H1 (cell line): ENCODE measurements around the gene EPB41L1. TPM values are rescaled to one million over a fixed set of nuclear protein-coding genes. Genes with fewer than 3 reads are reported as not detected.
A peak's percentile ranks its signal among the peaks of the same experiment; 100 is the strongest.

Experiments used
- CTCF ChIA-PET: fragments of 300-600 bp; sonication (Branson Sonifier 250); formaldehyde crosslinking; loops from one replicate; lab custom pipeline; 2021; ENCODE audit not compliant: partially characterized antibody; lab: Charles Lee
- POLR2A ChIA-PET: fragments of 300-600 bp; sonication (Branson Sonifier 250); formaldehyde crosslinking; loops from one replicate; lab custom pipeline; 2021; ENCODE audit warnings: inconsistent platforms; ENCODE audit not compliant: partially characterized antibody; lab: Charles Lee
- DNase-seq, 2 experiments: peaks; one replicate each; pipeline versions ENCODE4 v3.0.0 to v3.0.0-alpha.2; 2010 to 2022; ENCODE audit warnings: low spot score in 2 of 2, low read depth in 1 of 2, mixed read lengths in 1 of 2
- FAIRE-seq: peaks from 2 replicates; lab custom pipeline; 2011; peaks lifted over from hg19 to GRCh38; lab: Jason Lieb, UNC
- H2AFZ ChIP-seq: 2 replicates; pipeline ENCODE4 v1.8.1; 2012; ENCODE audit warnings: low read length, inconsistent platforms
- H2AK5ac ChIP-seq: 2 replicates; pipeline ENCODE4 v1.6.1; 2013; ENCODE audit warnings: low read depth, low read length
- H2BK120ac ChIP-seq: replicated peaks from 2 replicates; pipeline ENCODE3; 2013; ENCODE audit warnings: low read depth, low read length, inconsistent platforms
- H2BK12ac ChIP-seq: 2 replicates; pipeline ENCODE4 v1.6.1; 2013; ENCODE audit warnings: low read depth, low read length
- H2BK15ac ChIP-seq: 2 replicates; pipeline ENCODE4 v1.6.1; 2013; ENCODE audit warnings: low read length
- H2BK20ac ChIP-seq: 2 replicates; pipeline ENCODE4 v1.6.1; 2013; ENCODE audit warnings: low read length
- H2BK5ac ChIP-seq: 2 replicates; pipeline ENCODE4 v1.6.1; 2013; ENCODE audit warnings: low read depth, low read length
- H3K14ac ChIP-seq: 2 replicates; pipeline ENCODE4 v1.6.1; 2013; ENCODE audit warnings: inconsistent platforms; ENCODE audit not compliant: insufficient read length
- H3K18ac ChIP-seq: 2 replicates; pipeline ENCODE4 v1.6.1; 2013; ENCODE audit warnings: low read length; ENCODE audit errors: extremely low read depth
- H3K23ac ChIP-seq: 2 replicates; pipeline ENCODE4 v1.6.1; 2013; ENCODE audit warnings: inconsistent platforms; ENCODE audit not compliant: insufficient read length
- H3K23me2 ChIP-seq: 2 replicates; pipeline ENCODE4 v1.6.1; 2013; ENCODE audit warnings: low read depth, low read length
- H3K27ac ChIP-seq: 2 replicates; pipeline ENCODE4 v1.6.1; 2011; ENCODE audit warnings: low read depth, low read length, inconsistent platforms
- H3K27me3 ChIP-seq, 4 experiments: replicated peaks in 1 of 4; 1 replicate in 1 of 4; 2 replicates in 3 of 4; pipeline versions ENCODE4 v1.6.1 to v1.8.1; 2011 to 2013; ENCODE audit warnings: low read length in 3 of 4, mild to moderate bottlenecking in 3 of 4, inconsistent platforms in 2 of 4, mixed read lengths in 2 of 4, moderate library complexity in 1 of 4; ENCODE audit not compliant: control insufficient read depth in 3 of 4, insufficient read depth in 3 of 4; ENCODE audit errors: extremely low read depth in 1 of 4
- H3K36me3 ChIP-seq, 4 experiments: 2 replicates each; pipeline versions ENCODE4 v1.6.1 to v1.8.1; 2011 to 2013; ENCODE audit warnings: mild to moderate bottlenecking in 4 of 4, low read length in 3 of 4, moderate library complexity in 2 of 4, control low read depth in 1 of 4, inconsistent platforms in 1 of 4; ENCODE audit not compliant: insufficient read depth in 4 of 4, control insufficient read depth in 2 of 4
- H3K4ac ChIP-seq: replicated peaks from 2 replicates; pipeline ENCODE3; 2013; ENCODE audit warnings: low read length, low read depth, mixed read lengths, inconsistent platforms; ENCODE audit not compliant: insufficient read length
- H3K4me1 ChIP-seq, 4 experiments: replicated peaks in 1 of 4; 1 replicate in 1 of 4; 2 replicates in 3 of 4; pipeline versions ENCODE4 v1.6.1 to v1.8.1; 2011 to 2013; ENCODE audit warnings: low read length in 3 of 4, inconsistent platforms in 2 of 4, mixed read lengths in 1 of 4; ENCODE audit not compliant: insufficient read depth in 4 of 4, control insufficient read depth in 3 of 4
- H3K4me2 ChIP-seq, 2 experiments: 2 replicates each; pipeline versions ENCODE4 v1.6.1 to v1.8.1; 2011 to 2013; ENCODE audit warnings: low read depth in 2 of 2, low read length in 2 of 2, control low read depth in 1 of 2, inconsistent platforms in 1 of 2, mild to moderate bottlenecking in 1 of 2; ENCODE audit not compliant: insufficient read depth in 1 of 2
- H3K4me3 ChIP-seq, 4 experiments: fragments of 200-600, 300-600 bp in 1 of 4; sonication (generic), shearing (Covaris generic), sonication (Bioruptor Twin) in 1 of 4; 2 replicates each; pipeline versions ENCODE4 v1.5.1 to v1.8.1; 2011 to 2016; ENCODE audit warnings: low read length in 4 of 4, low read depth in 3 of 4, control low read depth in 2 of 4, inconsistent platforms in 2 of 4, mild to moderate bottlenecking in 2 of 4, mixed read lengths in 1 of 4, moderate library complexity in 1 of 4; ENCODE audit not compliant: insufficient read depth in 2 of 4; ENCODE audit errors: extremely low read depth in 1 of 4
- H3K56ac ChIP-seq: replicated peaks from 2 replicates; pipeline ENCODE3; 2013; ENCODE audit warnings: low read depth, mild to moderate bottlenecking, mixed read lengths, low read length, inconsistent platforms; ENCODE audit not compliant: insufficient read length
- H3K79me1 ChIP-seq: 2 replicates; pipeline ENCODE4 v1.6.1; 2013; ENCODE audit warnings: low read depth, low read length, control low read depth
- H3K79me2 ChIP-seq, 2 experiments: 2 replicates each; pipeline versions ENCODE4 v1.6.1 to v1.8.1; 2012 to 2013; ENCODE audit warnings: low read length in 2 of 2, mild to moderate bottlenecking in 2 of 2, inconsistent platforms in 1 of 2; ENCODE audit not compliant: insufficient read depth in 2 of 2, control insufficient read depth in 1 of 2
- H3K9ac ChIP-seq, 4 experiments: replicated peaks in 1 of 4; 1 replicate in 1 of 4; 2 replicates in 3 of 4; pipeline versions ENCODE4 v1.6.1 to v1.8.1; 2011 to 2013; ENCODE audit warnings: low read depth in 3 of 4, low read length in 3 of 4, control low read depth in 2 of 4, mild to moderate bottlenecking in 2 of 4, moderate library complexity in 2 of 4, inconsistent platforms in 1 of 4; ENCODE audit errors: extremely low read depth in 1 of 4
- H3K9me3 ChIP-seq, 2 experiments: 2 replicates each; pipeline versions ENCODE4 v1.6.1 to v1.8.1; 2012 to 2013; ENCODE audit warnings: mild to moderate bottlenecking in 2 of 2, moderate library complexity in 2 of 2, control low read depth in 1 of 2, inconsistent platforms in 1 of 2, low read depth in 1 of 2, low read length in 1 of 2, mixed read lengths in 1 of 2; ENCODE audit not compliant: insufficient read depth in 2 of 2
- H4K20me1 ChIP-seq, 2 experiments: replicated peaks in 1 of 2; 2 replicates each; pipeline versions ENCODE3 to v1.8.1; 2011 to 2013; ENCODE audit warnings: inconsistent platforms in 2 of 2, low read length in 2 of 2, mild to moderate bottlenecking in 1 of 2; ENCODE audit not compliant: insufficient read depth in 2 of 2, control insufficient read depth in 1 of 2
- H4K5ac ChIP-seq: 2 replicates; pipeline ENCODE4 v1.6.1; 2013; ENCODE audit warnings: low read length, low read depth, mixed read lengths, inconsistent platforms; ENCODE audit not compliant: insufficient read length
- H4K8ac ChIP-seq: 2 replicates; pipeline ENCODE4 v1.8.0; 2013; ENCODE audit warnings: mild to moderate bottlenecking, moderate library complexity, low read length, inconsistent platforms; ENCODE audit not compliant: insufficient read depth; ENCODE audit errors: extremely low read depth
- H4K91ac ChIP-seq: replicated peaks from 2 replicates; pipeline ENCODE3; 2013; ENCODE audit warnings: low read length, mixed read lengths, inconsistent platforms; ENCODE audit not compliant: insufficient read length
- CBX8 ChIP-seq: fragments of 300-800, 300-1000 bp; sonication (generic); IDR thresholded peaks from 2 replicates; pipeline ENCODE4 v1.7.1; 2016; ENCODE audit warnings: low read depth, low read length, borderline replicate concordance
- CHD2 ChIP-seq: IDR thresholded peaks from 2 replicates; pipeline ENCODE4 v1.6.1; 2012; ENCODE audit warnings: low read length, improper control_type of control experiment
- JUND ChIP-seq: IDR thresholded peaks from 2 replicates; pipeline ENCODE4 v1.6.1; 2011; ENCODE audit warnings: mild to moderate bottlenecking, improper control_type of control experiment, low read length
- KDM4A ChIP-seq: IDR thresholded peaks from one replicate; pipeline ENCODE4 v1.7.1; 2012; ENCODE audit warnings: low read depth, mild to moderate bottlenecking, moderate library complexity, low read length, inconsistent platforms; ENCODE audit not compliant: severe bottlenecking
- MAFK ChIP-seq: IDR thresholded peaks from 2 replicates; pipeline ENCODE4 v1.6.1; 2012; ENCODE audit warnings: low read depth, mild to moderate bottlenecking, improper control_type of control experiment, low read length
- RXRA ChIP-seq: IDR thresholded peaks from 2 replicates; pipeline ENCODE4 v1.6.1; 2011; ENCODE audit warnings: low read depth, mild to moderate bottlenecking, low read length, moderate library complexity; ENCODE audit not compliant: insufficient read depth
- WGBS, 2 experiments: shearing (Covaris generic) in 1 of 2; methylation state at CpG; one replicate each; pipeline versions ENCODE4 v1.1.6 to v1.1.7; 2013 to 2015; ENCODE audit warnings: low lambda C conversion rate in 2 of 2, mixed read lengths in 2 of 2, inconsistent platforms in 1 of 2, low coverage in 1 of 2, missing lambda C conversion rate in 1 of 2; ENCODE audit not compliant: insufficient replicate concordance in 2 of 2, insufficient coverage in 1 of 2, insufficient read length in 1 of 2; ENCODE audit errors: extremely low coverage in 1 of 2, missing lambda C conversion rate in 1 of 2; 5-methylcytosine and 5-hydroxymethylcytosine counted together
- long read RNA-seq, 2 experiments: library from RNA in 1 of 2; library from capped mRNA in 1 of 2; stranded (forward); transcript quantifications; one replicate each; pipeline ENCODE4 v2.0.0, GENCODE V29; 2021; ENCODE audit warnings: inconsistent platforms in 1 of 2
- polyA minus RNA-seq, 3 experiments: library from RNA; depleted of rRNA, polyadenylated mRNA; stranded (reverse); fragments of >200 nt; gene quantifications; 1 replicate in 2 of 3; 2 replicates in 1 of 3; pipeline ENCODE4 v1.2.3, GENCODE V29; 2011
- polyA plus RNA-seq, 7 experiments: library from polyadenylated mRNA; depleted of rRNA in 3 of 7; stranded (reverse) in 5 of 7; unstranded in 2 of 7; fragments of >200 nt in 5 of 7; fragments of 200-250 nt in 2 of 7; gene quantifications; 1 replicate in 5 of 7; 2 replicates in 1 of 7; 4 replicates in 1 of 7; pipeline versions ENCODE4 v1.2.1 to v1.2.3, GENCODE V29; 2011 to 2013; ENCODE audit warnings: missing spikeins in 2 of 7, mixed read lengths in 2 of 7
- total RNA-seq: library from RNA; stranded (reverse); fragmentation: NEBNext Ultra II Directional; extraction: Animal tissue kit (Norgen Biotek cat#: 25700); gene quantifications from 2 replicates; pipeline ENCODE4 v1.2.1, GENCODE V29; 2021
- TF ChIP-seq, protein P1 (sequence below): IDR thresholded peaks from 2 replicates; pipeline ENCODE4 v1.6.1; 2012; ENCODE audit warnings: inconsistent platforms

Gene EPB41L1
- total RNA-seq (36.0 and 42.0 TPM in 2 replicates), polyA plus RNA-seq (2011; rRNA removed) (14.8 and 23.1 TPM in 2 replicates), polyA minus RNA-seq (2011; rRNA and poly(A)+ RNA removed) (19.7 and 25.0 TPM in 2 replicates)
- polyA plus RNA-seq (2011; cell fraction: cytosol; rRNA removed), result 12.6 TPM
- polyA plus RNA-seq (2011; cell fraction: nucleus; rRNA removed), result 51.3 TPM
- polyA plus RNA-seq (2012, experiment 1 of 2), result 23.1 to 30.3 TPM (median 25.6 TPM) in 4 replicates
- polyA plus RNA-seq (2012, experiment 2 of 2), result 12.7 TPM
- polyA plus RNA-seq (2013, experiment 1 of 2), result 29.1 TPM
- polyA plus RNA-seq (2013, experiment 2 of 2), result 28.9 TPM
- polyA minus RNA-seq (2011; cell fraction: cytosol; rRNA and poly(A)+ RNA removed), result 20.4 TPM
- 31.3 TPM for polyA minus RNA-seq (2011; cell fraction: nucleus; rRNA and poly(A)+ RNA removed)
- long read RNA-seq, experiment 1, partial matches to known transcripts, result 13 of 25 reads
- long read RNA-seq, experiment 1, other reads (novel, unspliced or antisense), result 12 of 25 reads
- long read RNA-seq, experiment 2, result 0 reads

GRCh38 chr20:36154700-36155628 lies at the start of gene EPB41L1:
EPB41L1 (plus strand) TSS chr20:36154740; CDS start chr20:36173778, 19,038 bp downstream.
- DNase-seq (peak in 1 of 2 experiments; percentile 79), FAIRE-seq (no peak)
- no peak within 1 kb of the TSS for H3K4ac ChIP-seq
- POLR2A ChIA-PET, result no interaction called here
- no peak within 1 kb of the TSS for H4K91ac ChIP-seq
- peak within 1 kb of the TSS; percentile 78; the same call in 1 of the 2 replicates for H3K18ac ChIP-seq
- H3K4me2 ChIP-seq, result peak within 1 kb of the TSS; percentile 79 to 90
- peak within 1 kb of the TSS; percentile 10; the same call in 1 of the 2 replicates for H2BK12ac ChIP-seq
- H3K36me3 ChIP-seq, result no peaks in the 10 kb centered on the region
- H3K9me3 ChIP-seq, result no peaks in the 10 kb centered on the region
- H3K79me2 ChIP-seq, result no peaks in the 10 kb centered on the region
- no peak within 1 kb of the TSS for H3K56ac ChIP-seq
- peak within 1 kb of the TSS; percentile 61; the same call in 1 of the 2 replicates for H2AK5ac ChIP-seq
- H4K20me1 ChIP-seq, result peaks cover 4 to 8% of the 10 kb centered on the region in 2 experiments
- peaks cover 0 to 4% (median under 1%) of the 10 kb centered on the region in 4 experiments; a peak in 3 of 7 replicates for H3K27me3 ChIP-seq
- H2AFZ ChIP-seq, result peak within 1 kb of the TSS; percentile 87; the same call in 1 of the 2 replicates
- peak within 1 kb of the TSS; percentile 51 for H4K8ac ChIP-seq
- H3K4me3 ChIP-seq, result peak within 1 kb of the TSS; percentile 50 to 91 (median 57)
- peak within 1 kb of the TSS; percentile 82; the same call in 1 of the 2 replicates for H2BK15ac ChIP-seq
- H3K9ac ChIP-seq, result peak within 1 kb of the TSS in 3 of 4 experiments; percentile 15 to 64 (median 33); a peak in 3 of 7 replicates
- no peak within 1 kb of the TSS for H3K14ac ChIP-seq
- no peak within 1 kb of the TSS for H2BK5ac ChIP-seq
- H4K5ac ChIP-seq, result no peak within 1 kb of the TSS
- H3K4me1 ChIP-seq, result peaks cover 3 to 15% (median 9%) of the 10 kb centered on the region in 4 experiments
- no peak within 1 kb of the TSS for H3K23ac ChIP-seq
- no peak within 1 kb of the TSS for H2BK120ac ChIP-seq
- peaks cover 6% of the 10 kb centered on the region; the same call in 1 of the 2 replicates for H3K23me2 ChIP-seq
- H2BK20ac ChIP-seq, result no peak within 1 kb of the TSS
- WGBS, 2 experiments, result 14% methylated on average over 24 of the region's 51 CpGs; no CpG with 5 or more reads in 1 of the 2 experiments
- no peaks in the 10 kb centered on the region; the same call in 1 of the 2 replicates for H3K79me1 ChIP-seq
- CTCF ChIA-PET, result interaction anchor here (0.6 to 5.9 kb wide), 13 partner anchors 10 to 284 kb away, joined by 3 to 114 read pairs (median 22); no protein-coding TSS in a partner anchor
- H3K27ac ChIP-seq, result no peak within 1 kb of the TSS
- TF ChIP-seq RXRA (no peak), MAFK (no peak), CBX8 (no peak), KDM4A (peak; percentile 64), CHD2 (no peak), JUND (no peak)
- TF ChIP-seq, protein P1, sequence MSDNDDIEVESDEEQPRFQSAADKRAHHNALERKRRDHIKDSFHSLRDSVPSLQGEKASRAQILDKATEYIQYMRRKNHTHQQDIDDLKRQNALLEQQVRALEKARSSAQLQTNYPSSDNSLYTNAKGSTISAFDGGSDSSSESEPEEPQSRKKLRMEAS, result 0 out of 2 replicates have a peak, but pooled peaks have one; percentile 16
